Cardiac muscle cell (in vitro differentiated cells and primary cell): ENCODE results near the gene MYOF. TPM values are rescaled to one million over a fixed set of nuclear protein-coding genes. Genes with fewer than 3 reads are reported as not detected.

Source experiments
- DNase-seq, 2 donors: peaks; one replicate each; pipeline versions ENCODE4 v3.0.0 to v3.0.0-alpha.2; 2010 to 2017; ENCODE audit warnings: low read depth in 1 of 2, low spot score in 1 of 2
- H3K27ac ChIP-seq: fragments of 200-600 bp; sonication (generic); 2 replicates; pipeline ENCODE4 v1.5.1; 2016
- H3K27me3 ChIP-seq: fragments of 200-600 bp; sonication (generic); 2 replicates; pipeline ENCODE4 v1.6.0; 2016; ENCODE audit warnings: control low read depth
- H3K36me3 ChIP-seq: fragments of 200-600 bp; sonication (generic); 2 replicates; pipeline ENCODE4 v1.5.1; 2016; ENCODE audit warnings: control low read depth
- H3K4me1 ChIP-seq: fragments of 200-600 bp; sonication (generic); 2 replicates; pipeline ENCODE4 v1.8.1; 2017; ENCODE audit warnings: low read depth, mild to moderate bottlenecking, mixed run types
- H3K4me3 ChIP-seq: fragments of 200-600 bp; sonication (generic); 2 replicates; pipeline ENCODE4 v1.5.1; 2016; ENCODE audit warnings: mild to moderate bottlenecking
- H3K9me3 ChIP-seq: fragments of 200-600 bp; sonication (generic); 2 replicates; pipeline ENCODE4 v1.5.1; 2017; ENCODE audit warnings: low read depth, mild to moderate bottlenecking, control low read depth
- polyA plus RNA-seq: library from polyadenylated mRNA; unstranded; fragments of >200 nt; fragmentation: Nextera tagmentation; extraction: Ambion mirVana; gene quantifications from 2 replicates; pipeline ENCODE4 v1.2.1, GENCODE V29; 2016
- total RNA-seq: library from RNA; depleted of rRNA; stranded (reverse); fragments of >200 nt; gene quantifications from 2 replicates; pipeline ENCODE4 v1.2.3, GENCODE V29; 2016
- TF ChIP-seq, protein P1 (sequence below): IDR thresholded peaks from 2 replicates; pipeline ENCODE4 v1.5.1; 2012; ENCODE audit warnings: low read depth, mild to moderate bottlenecking, low read length

Gene MYOF
- total and polyA plus RNA-seq, 2 experiments from 2014 or later, result 13.4 to 22.4 TPM

DNA sequence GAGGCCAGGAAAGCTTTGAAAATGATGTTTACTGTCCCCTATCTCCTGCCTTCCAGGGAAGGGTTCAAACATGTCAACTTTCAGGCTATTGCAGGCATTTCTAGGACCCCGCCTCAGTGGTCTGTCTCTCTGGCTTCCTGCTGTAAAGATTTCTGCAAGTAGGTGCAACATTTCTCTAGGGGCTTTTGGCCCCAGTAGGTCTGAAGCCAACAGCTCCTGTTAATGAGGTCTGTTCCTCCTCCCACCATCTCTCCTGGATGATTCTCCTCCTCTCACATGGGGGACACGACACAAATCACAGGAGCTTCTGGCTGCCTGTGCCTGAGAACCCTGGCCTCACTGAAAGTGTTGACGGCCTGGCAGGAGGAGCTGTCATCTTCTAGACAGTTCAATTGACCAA, 214.1 kb downstream of the MYOF start:
- Histone ChIP-seq H3K4me3 (no peak overlapping the region), H3K9me3 (no peaks in the 10 kb centered on the region), H3K36me3 (no peaks in the 10 kb centered on the region), H3K4me1 (no peaks in the 10 kb centered on the region), H3K27ac (no peak overlapping the region), H3K27me3 (no peaks in the 10 kb centered on the region)
- no peak for DNase-seq
- TF ChIP-seq, protein P1, sequence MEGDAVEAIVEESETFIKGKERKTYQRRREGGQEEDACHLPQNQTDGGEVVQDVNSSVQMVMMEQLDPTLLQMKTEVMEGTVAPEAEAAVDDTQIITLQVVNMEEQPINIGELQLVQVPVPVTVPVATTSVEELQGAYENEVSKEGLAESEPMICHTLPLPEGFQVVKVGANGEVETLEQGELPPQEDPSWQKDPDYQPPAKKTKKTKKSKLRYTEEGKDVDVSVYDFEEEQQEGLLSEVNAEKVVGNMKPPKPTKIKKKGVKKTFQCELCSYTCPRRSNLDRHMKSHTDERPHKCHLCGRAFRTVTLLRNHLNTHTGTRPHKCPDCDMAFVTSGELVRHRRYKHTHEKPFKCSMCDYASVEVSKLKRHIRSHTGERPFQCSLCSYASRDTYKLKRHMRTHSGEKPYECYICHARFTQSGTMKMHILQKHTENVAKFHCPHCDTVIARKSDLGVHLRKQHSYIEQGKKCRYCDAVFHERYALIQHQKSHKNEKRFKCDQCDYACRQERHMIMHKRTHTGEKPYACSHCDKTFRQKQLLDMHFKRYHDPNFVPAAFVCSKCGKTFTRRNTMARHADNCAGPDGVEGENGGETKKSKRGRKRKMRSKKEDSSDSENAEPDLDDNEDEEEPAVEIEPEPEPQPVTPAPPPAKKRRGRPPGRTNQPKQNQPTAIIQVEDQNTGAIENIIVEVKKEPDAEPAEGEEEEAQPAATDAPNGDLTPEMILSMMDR, result no peak

- no peak for DNase-seq
- Histone ChIP-seq H3K36me3 (no peaks in the 10 kb centered on the region), H3K27ac (no peak overlapping the region), H3K4me1 (no peaks in the 10 kb centered on the region), H3K4me3 (no peak overlapping the region), H3K9me3 (no peaks in the 10 kb centered on the region), H3K27me3 (no peaks in the 10 kb centered on the region)
- TF ChIP-seq, protein P1, result no peak
These were observed 214.6 kb downstream of the MYOF start for GRCh38 chr10:93267521-93267920.

DNA sequence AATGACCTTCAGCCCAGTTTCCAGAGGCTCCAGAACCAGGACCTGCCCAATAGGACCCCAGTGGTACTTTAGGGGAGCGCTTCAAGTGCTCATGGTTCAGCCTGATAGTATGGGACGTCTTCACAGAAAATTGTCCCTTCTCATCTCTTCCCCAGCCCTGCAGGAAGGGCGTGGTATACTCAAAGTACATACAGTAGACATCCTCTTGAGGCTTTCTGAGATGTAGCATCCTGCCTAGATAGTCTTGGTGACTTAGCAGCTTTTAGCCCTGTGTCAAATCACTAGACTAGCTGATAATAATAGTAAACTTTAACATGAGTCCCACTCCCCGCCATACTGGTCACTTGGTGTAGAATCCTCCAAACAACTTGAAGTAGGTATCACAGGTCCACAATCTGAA, 215.3 kb downstream of the MYOF start:
- H3K4me1 ChIP-seq, result no peaks in the 10 kb centered on the region
- TF ChIP-seq, protein P1, result no peak
- no peak overlapping the region for H3K4me3 ChIP-seq
- H3K36me3 ChIP-seq, result no peaks in the 10 kb centered on the region
- no peak overlapping the region for H3K27ac ChIP-seq
- H3K9me3 ChIP-seq, result no peaks in the 10 kb centered on the region
- H3K27me3 ChIP-seq, result no peaks in the 10 kb centered on the region
- DNase-seq, result no peak

GRCh38 chr10:93261961-93262610, 220.0 kb downstream of the MYOF start:
- DNase-seq, result peak in 1 of 2 donors; percentile 38
- TF ChIP-seq, protein P1, result no peak
- Histone ChIP-seq H3K36me3 (no peaks in the 10 kb centered on the region), H3K4me1 (no peaks in the 10 kb centered on the region), H3K4me3 (no peak overlapping the region), H3K27ac (no peak overlapping the region), H3K27me3 (no peaks in the 10 kb centered on the region), H3K9me3 (no peaks in the 10 kb centered on the region)

- H3K27me3 ChIP-seq, result no peaks in the 10 kb centered on the region
- TF ChIP-seq, protein P1, result no peak
- H3K9me3 ChIP-seq, result no peaks in the 10 kb centered on the region
- no peak overlapping the region for H3K27ac ChIP-seq
- no peaks in the 10 kb centered on the region for H3K4me1 ChIP-seq
- DNase-seq, result no peak
- no peaks in the 10 kb centered on the region for H3K36me3 ChIP-seq
- H3K4me3 ChIP-seq, result no peak overlapping the region
These were observed 221.0 kb downstream of the MYOF start for GRCh38 chr10:93261089-93261488.
